ENCODE results near the gene SLC6A5.
A peak's percentile ranks its signal among the peaks of the same experiment; 100 is the strongest.

The SLC6A5 gene

GRCh38 chr11:20634044-20634443 lies 34.6 kb downstream of the SLC6A5 start:
- Histone ChIP-seq H3K4me2 (ENCODE audit: insufficient read depth, low read length) (no peak overlapping the region), H2AFZ (ENCODE audit: low read depth, low read length) (no peak overlapping the region), H3K9me3 (ENCODE audit: insufficient read depth, low read length, severe bottlenecking) (no peaks in the 10 kb centered on the region), H3K27ac (ENCODE audit: low read length) (no peak overlapping the region), H3K4me3 (ENCODE audit: low read depth in 1 of 2, low read length in 2 of 2) (no peak overlapping the region), H3K36me3 (ENCODE audit: insufficient read depth, low read length) (no peaks in the 10 kb centered on the region), H3K4me1 (ENCODE audit: insufficient read depth, low read length) (no peaks in the 10 kb centered on the region), H3K9ac (ENCODE audit: low read depth, low read length) (no peak overlapping the region), H4K20me1 (ENCODE audit: insufficient read depth, low read length) (no peaks in the 10 kb centered on the region), H3K27me3 (ENCODE audit: insufficient read depth, low read length, poor library complexity) (no peaks in the 10 kb centered on the region), H3K79me2 (ENCODE audit: insufficient read depth, low read length) (no peaks in the 10 kb centered on the region)
- DNase-seq = no peak
- no peak for TF ChIP-seq EZH2 (IDR thresholded peaks at IDR 0.05; ENCODE audit: borderline replicate concordance, low read depth, low read length, severe bottlenecking)
- TF ChIP-seq CTCF (IDR thresholded peaks at IDR 0.05; ENCODE audit: borderline replicate concordance, extremely low read depth, low read length, poor library complexity, severe bottlenecking) = peak; percentile 29
- no peak for ATAC-seq (ENCODE audit: insufficient read depth, low read depth)

GRCh38 chr11:20634781-20635180 lies 35.4 kb downstream of the SLC6A5 start:
- no peaks in the 10 kb centered on the region for H3K4me1 ChIP-seq (ENCODE audit: insufficient read depth, low read length)
- no peak overlapping the region for H3K4me2 ChIP-seq (ENCODE audit: insufficient read depth, low read length)
- DNase-seq (no peak), ATAC-seq (ENCODE audit: insufficient read depth, low read depth) (no peak)
- no peaks in the 10 kb centered on the region for H3K27me3 ChIP-seq (ENCODE audit: insufficient read depth, low read length, poor library complexity)
- H3K4me3 ChIP-seq (ENCODE audit: low read depth in 1 of 2, low read length in 2 of 2) = no peak overlapping the region
- H3K9ac ChIP-seq (ENCODE audit: low read depth, low read length) = no peak overlapping the region
- H4K20me1 ChIP-seq (ENCODE audit: insufficient read depth, low read length) = no peaks in the 10 kb centered on the region
- no peaks in the 10 kb centered on the region for H3K79me2 ChIP-seq (ENCODE audit: insufficient read depth, low read length)
- H3K36me3 ChIP-seq (ENCODE audit: insufficient read depth, low read length) = no peaks in the 10 kb centered on the region
- H2AFZ ChIP-seq (ENCODE audit: low read depth, low read length) = no peak overlapping the region
- no peaks in the 10 kb centered on the region for H3K9me3 ChIP-seq (ENCODE audit: insufficient read depth, low read length, severe bottlenecking)
- TF ChIP-seq CTCF (IDR thresholded peaks at IDR 0.05; ENCODE audit: borderline replicate concordance, extremely low read depth, low read length, poor library complexity, severe bottlenecking) = no peak
- no peak for TF ChIP-seq EZH2 (IDR thresholded peaks at IDR 0.05; ENCODE audit: borderline replicate concordance, low read depth, low read length, severe bottlenecking)
- no peak overlapping the region for H3K27ac ChIP-seq (ENCODE audit: low read length)

DNA sequence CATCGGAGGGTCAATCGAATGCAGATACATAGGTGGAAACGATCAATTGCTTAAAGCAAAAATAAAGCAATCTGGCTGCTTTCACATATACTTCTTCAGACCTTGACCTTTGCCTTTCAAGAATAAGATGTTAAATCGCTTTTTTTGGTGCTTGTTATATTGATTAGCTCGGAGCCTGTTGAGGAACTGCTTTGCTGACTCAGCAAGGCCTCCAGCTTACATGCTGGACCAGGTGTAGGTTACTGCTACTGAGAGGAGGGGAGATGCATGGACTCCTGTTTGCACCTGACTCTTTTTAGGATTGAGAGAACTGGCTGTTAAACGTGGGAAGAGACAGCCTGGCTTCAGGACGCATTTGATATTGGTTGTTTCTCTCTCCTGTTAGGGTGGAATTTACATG lies 38.7 kb downstream of the SLC6A5 start:
- Histone ChIP-seq H3K79me2 (ENCODE audit: insufficient read depth, low read length) (no peaks in the 10 kb centered on the region), H3K27me3 (ENCODE audit: insufficient read depth, low read length, poor library complexity) (no peaks in the 10 kb centered on the region), H3K4me1 (ENCODE audit: insufficient read depth, low read length) (no peaks in the 10 kb centered on the region), H2AFZ (ENCODE audit: low read depth, low read length) (no peak overlapping the region), H3K27ac (ENCODE audit: low read length) (no peak overlapping the region), H3K36me3 (ENCODE audit: insufficient read depth, low read length) (no peaks in the 10 kb centered on the region), H4K20me1 (ENCODE audit: insufficient read depth, low read length) (no peaks in the 10 kb centered on the region), H3K9me3 (ENCODE audit: insufficient read depth, low read length, severe bottlenecking) (no peaks in the 10 kb centered on the region), H3K9ac (ENCODE audit: low read depth, low read length) (no peak overlapping the region), H3K4me3 (ENCODE audit: low read depth in 1 of 2, low read length in 2 of 2) (no peak overlapping the region), H3K4me2 (ENCODE audit: insufficient read depth, low read length) (no peak overlapping the region)
- TF ChIP-seq CTCF (IDR thresholded peaks at IDR 0.05; ENCODE audit: borderline replicate concordance, extremely low read depth, low read length, poor library complexity, severe bottlenecking) = no peak
- no peak for TF ChIP-seq EZH2 (IDR thresholded peaks at IDR 0.05; ENCODE audit: borderline replicate concordance, low read depth, low read length, severe bottlenecking)
- no peak for ATAC-seq (ENCODE audit: insufficient read depth, low read depth)
- DNase-seq = no peak

GRCh38 chr11:20639688-20640087 lies 40.3 kb downstream of the SLC6A5 start:
- Histone ChIP-seq H3K4me3 (ENCODE audit: low read depth in 1 of 2, low read length in 2 of 2) (no peak overlapping the region), H3K9me3 (ENCODE audit: insufficient read depth, low read length, severe bottlenecking) (no peaks in the 10 kb centered on the region), H3K36me3 (ENCODE audit: insufficient read depth, low read length) (no peaks in the 10 kb centered on the region), H3K27ac (ENCODE audit: low read length) (no peak overlapping the region), H3K9ac (ENCODE audit: low read depth, low read length) (no peak overlapping the region), H3K79me2 (ENCODE audit: insufficient read depth, low read length) (no peaks in the 10 kb centered on the region), H2AFZ (ENCODE audit: low read depth, low read length) (no peak overlapping the region), H4K20me1 (ENCODE audit: insufficient read depth, low read length) (no peaks in the 10 kb centered on the region), H3K27me3 (ENCODE audit: insufficient read depth, low read length, poor library complexity) (no peaks in the 10 kb centered on the region), H3K4me1 (ENCODE audit: insufficient read depth, low read length) (no peaks in the 10 kb centered on the region), H3K4me2 (ENCODE audit: insufficient read depth, low read length) (no peak overlapping the region)
- TF ChIP-seq EZH2 (IDR thresholded peaks at IDR 0.05; ENCODE audit: borderline replicate concordance, low read depth, low read length, severe bottlenecking) (no peak), CTCF (IDR thresholded peaks at IDR 0.05; ENCODE audit: borderline replicate concordance, extremely low read depth, low read length, poor library complexity, severe bottlenecking) (no peak)
- DNase-seq (no peak), ATAC-seq (ENCODE audit: insufficient read depth, low read depth) (no peak)
